CD4-positive, alpha-beta T cell treated with Interleukin-4 for 4 hours (primary cell): Measurements from ENCODE around the gene XDH.

Experiments used
- DNase-seq: peaks from one replicate; pipeline ENCODE4 v3.0.0-alpha.2; 2020

Gene XDH

DNA sequence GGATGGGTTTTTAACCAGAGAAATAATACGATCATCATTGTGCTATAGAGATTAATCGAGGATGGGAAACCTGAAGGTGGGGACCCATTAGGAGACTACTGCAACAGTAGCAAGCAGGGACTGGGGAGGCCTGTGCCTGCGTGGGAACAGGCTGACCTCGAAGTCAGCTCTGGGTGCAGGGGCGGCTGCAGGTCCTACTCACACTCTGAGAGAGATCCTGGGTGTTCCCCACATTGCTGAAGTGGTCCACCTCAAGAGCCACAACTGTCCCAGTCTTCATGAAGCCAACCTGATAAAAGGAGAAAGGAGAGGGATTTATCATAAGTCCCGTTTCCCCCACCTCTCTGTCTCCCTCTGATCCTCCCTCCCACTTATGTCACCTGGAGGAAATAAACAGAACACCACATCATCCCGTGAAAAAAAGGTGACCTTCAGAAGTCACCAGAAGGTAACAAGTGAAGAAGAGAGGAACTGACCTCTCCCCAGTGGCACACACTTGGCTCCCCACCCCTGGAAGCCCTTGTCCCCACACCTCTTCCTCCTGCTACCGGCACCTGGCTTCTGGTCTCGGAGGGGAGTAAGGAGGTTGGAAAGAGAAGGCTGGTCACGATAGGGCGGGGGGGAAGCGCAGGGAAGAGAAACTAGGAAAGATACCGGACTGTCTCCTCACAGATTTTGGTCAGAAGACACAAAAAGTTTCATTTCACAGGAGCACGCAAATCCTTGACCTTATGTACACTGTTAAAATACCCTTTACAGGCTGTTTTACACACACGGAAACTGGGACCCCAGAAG, 50.4 kb downstream of the XDH start:
- DNase-seq: no peak

DNA sequence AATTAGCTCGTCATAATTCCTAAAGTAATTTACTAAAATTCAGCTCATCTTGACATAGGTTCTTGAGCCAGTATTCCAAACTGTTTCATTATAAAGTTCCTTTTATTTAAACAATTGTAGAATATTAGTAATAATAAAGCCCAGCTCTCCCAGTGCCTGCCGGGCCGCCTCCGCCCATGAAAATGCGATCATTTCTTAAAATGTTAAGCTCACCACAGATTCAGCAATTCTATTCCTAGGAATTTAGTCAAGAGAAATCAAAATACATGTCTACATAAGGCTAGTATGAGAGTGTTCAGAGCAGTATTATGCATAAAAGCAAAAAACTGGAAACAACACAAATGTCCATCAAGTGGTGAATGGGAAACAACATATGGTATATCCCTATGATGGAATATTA, 52.0 kb downstream of the XDH start:
- DNase-seq: no peak

DNA sequence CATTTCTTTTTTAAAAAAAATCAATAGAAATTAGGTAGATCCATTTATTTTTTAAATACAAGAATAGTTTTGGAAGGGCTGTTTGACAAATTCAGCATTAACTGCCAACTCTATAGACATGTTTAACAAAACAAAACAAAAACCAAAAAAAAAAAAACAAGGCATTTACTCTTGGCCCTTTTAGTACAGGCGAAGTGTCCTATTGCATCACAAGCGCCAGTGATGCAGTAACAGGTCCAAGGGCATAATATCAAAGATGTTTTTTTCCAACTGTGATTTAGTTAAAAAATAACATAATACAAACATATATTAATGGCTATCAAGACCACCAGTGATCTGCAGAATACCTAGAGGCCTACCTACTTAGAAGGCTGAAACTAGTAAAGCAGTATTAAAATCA, 55.3 kb downstream of the XDH start:
- DNase-seq: no peak

- DNase-seq: no peak
Measured at GRCh38 chr2:31354837-31355236, 59.7 kb downstream of the XDH start.

DNA sequence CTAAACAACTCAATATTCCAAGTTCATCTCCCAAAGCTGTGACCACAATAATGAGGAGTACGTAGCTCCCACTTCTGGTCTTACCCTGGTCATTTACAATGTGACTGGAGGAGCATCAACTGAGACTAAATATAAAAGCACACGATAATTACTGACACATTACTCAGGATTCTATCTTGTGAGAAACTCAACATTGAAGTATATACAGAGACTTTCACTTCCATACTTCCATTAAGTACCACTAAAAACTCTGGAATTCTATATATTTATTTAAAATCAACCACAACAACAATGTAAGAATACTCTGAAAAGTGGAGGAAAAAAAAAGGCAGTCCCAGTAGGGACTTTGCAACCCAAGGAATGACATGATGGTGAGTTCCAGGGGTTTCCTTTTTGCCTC, 61.4 kb downstream of the XDH start:
- no peak for DNase-seq

DNA sequence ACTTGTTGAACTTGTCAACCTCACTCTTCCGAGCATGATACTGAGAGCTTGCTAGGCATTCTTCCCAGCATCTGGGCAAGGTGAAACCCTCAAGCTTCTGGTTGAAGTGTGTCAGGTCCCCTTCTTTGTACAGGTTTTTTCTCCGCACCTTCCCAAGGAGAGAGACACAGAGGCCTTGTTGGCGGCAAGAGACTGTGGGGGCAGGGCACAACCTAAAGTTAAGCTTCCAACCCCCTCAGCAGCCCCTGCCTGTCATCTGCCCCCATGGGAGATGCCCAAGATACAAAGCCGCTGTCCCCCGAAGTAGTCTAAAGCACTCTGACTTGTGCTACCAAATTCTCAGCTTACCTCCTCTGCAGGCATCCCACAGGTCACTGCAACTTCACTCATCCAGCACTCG, 64.9 kb downstream of the XDH start:
- no peak for DNase-seq

DNA sequence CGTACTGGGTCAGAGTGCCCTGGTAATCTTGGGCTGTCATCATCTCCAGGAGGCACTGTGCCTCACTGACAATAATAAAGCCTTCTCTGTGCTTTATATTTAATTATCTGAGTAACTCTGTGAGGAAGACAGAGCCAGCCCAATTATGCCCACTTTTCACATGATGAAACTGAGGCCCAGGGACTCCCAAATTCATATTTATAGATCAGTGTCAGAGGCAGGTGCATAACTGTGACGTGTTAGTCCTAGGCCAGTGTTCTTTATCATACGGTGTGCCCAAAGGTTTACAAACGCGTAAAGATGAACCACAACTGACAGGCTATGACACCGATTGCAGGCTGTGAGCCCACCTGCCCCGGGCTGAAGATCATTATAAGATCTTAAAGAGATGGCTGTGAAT, 65.4 kb downstream of the XDH start:
- no peak for DNase-seq

GRCh38 chr2:31348618-31349017, 65.9 kb downstream of the XDH start:
- no peak for DNase-seq

DNA sequence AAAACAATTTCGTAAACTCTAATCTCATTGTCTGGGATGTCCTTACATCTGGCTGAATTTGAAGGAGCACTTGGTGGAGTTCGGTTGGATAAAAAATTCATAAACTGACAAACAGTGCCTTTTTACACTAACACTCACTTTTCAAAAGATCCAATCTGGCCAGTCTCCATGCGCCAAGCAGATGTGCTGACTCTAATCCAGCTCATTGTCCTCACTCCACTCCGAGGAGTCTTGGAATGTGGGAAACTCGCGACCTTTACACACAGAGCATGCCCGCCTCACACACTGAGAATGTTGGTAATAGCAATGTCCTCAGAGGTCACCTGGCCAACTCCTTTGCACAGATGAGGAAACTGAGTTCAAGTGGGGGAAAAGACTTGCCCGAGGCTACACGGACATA, 66.8 kb downstream of the XDH start:
- DNase-seq: no peak

DNA sequence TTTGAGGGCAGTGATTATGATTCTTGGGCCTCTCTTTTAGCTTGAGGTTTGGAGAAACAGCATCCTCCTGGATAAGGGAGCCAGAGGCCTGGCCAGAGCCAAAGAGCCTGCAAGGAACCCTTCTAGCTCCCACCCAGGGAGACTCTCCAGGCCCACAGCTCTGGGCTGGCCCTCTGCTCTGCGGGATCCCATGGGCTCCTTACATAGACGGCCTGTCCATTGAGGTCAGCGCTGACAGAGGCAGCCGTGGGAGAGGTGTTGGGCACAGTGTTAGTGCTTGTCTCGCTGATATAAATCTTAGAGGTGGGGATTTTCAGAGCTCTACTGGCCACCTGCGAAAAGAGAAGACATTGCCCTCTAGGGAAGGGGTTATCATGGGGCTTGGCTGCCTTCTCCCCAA, 67.2 kb downstream of the XDH start:
- DNase-seq: no peak

DNA sequence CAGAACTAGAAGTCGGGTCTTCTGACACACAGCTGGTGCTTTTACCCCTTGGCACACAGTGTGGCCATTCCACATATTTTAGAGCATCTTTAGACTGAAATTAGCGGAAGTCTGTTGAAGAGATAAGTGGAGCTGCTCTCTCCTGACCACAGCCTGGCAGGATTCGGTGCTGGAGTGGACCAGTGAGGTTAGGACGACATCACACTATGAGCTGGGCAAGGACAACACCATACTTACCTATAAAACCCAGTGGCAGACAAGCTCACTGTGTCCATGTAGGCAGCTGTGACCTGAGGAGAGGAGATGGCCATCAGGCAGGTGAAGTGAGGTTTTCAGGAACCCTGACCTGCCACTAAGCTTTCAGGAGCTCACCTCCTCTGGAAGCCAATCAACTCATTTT, 70.1 kb downstream of the XDH start:
- no peak for DNase-seq

- no peak for DNase-seq
Measured at GRCh38 chr2:31341351-31341750, 73.2 kb downstream of the XDH start.

- no peak for DNase-seq
Measured at GRCh38 chr2:31339696-31340095, 74.8 kb downstream of the XDH start.

DNA sequence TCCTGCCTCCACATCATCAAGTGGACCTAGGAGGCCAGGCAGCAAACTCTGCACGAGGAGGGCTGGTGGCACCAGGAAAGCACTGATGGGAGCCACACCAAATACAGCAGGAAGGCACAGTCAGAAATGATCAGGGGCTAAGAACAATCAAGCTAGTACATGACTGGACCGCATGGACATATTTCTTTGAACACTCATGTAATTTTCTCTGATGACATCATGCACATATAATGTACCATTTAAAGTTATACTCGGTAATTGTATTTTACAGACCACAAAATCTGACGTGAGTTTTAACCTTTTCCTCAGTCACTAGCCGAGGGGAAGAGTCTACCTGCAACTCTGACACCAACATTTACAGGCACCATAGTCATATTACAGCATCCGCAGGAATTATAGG, 76.7 kb downstream of the XDH start:
- no peak for DNase-seq

DNA sequence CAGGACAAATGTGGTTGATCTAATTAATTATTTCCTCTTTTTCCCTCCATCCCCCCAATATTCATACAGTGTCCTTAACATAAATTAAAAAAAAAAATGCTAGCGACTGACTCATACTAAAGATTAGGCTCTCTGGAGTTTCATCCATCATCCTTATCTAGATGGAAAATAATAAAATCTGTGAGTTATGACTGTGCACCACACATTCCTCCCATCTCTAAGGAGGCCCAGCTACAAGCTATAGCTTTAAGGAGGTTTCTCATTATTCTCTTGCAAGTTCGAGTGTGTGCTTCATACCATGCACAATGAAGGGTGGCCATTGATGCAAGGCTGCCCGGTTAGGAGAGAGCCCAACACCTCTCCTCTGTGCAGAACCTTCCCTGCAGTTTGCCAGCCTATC, 77.3 kb downstream of the XDH start:
- no peak for DNase-seq

DNA sequence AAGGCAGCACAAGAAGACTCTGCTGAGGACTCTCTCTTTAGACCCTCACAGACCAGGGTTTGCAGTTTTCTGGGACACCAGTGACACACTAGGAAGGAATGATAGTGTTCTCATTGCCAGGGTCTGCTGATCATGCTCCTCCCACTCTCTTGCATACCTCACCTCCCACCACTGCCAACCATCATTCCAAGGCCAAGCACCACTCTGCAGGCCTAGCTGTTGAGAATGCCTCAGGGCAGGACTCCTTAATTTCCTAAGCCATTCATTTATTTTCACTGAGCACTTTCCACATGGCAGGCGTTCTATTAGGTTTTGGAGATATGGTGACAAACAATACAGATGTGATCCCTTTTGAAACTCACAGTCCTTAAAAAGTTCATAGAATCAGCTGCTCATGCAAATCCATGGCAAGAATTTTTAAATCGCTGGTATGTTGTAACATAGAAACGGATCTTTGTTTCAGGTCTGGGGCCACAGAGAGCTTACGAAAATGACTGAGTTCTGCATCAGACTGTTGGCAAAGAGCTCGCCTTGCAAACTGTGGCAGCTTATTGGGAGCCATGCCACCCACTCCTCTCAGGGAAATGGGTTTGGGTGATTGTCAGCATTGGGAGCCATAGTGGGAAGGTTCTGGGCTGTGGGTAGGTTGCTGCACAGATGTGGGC, 78.5 kb downstream of the XDH start:
- no peak for DNase-seq

GRCh38 chr2:31334311-31335026, 80.1 kb downstream of the XDH start:
- DNase-seq: no peak

GRCh38 chr2:31333527-31334183, 80.9 kb downstream of the XDH start:
- peak; percentile 80 for DNase-seq

- DNase-seq: no peak
Measured at GRCh38 chr2:31333046-31333445, 81.5 kb downstream of the XDH start.

GRCh38 chr2:31332521-31332920, 82.0 kb downstream of the XDH start:
- DNase-seq: no peak

DNA sequence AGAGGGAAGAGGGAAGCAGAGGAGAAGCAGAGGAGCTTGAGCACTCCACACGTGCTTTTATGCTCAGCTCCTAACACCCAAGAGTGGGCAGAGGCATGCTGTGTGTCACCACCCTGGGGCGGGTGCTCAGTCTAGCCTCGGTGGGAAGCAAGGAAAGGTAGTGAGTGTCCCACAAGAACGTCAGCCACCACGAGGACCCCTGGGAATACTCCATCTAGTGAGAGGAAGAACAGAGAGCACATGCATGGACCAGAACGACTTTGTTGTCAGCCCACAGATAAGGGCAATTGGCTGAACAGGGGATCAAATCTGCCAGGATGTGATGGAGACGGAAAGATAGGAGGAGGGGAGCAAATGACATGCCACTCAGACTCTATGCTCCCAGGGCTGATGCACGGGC, 83.4 kb downstream of the XDH start:
- DNase-seq: no peak

DNA sequence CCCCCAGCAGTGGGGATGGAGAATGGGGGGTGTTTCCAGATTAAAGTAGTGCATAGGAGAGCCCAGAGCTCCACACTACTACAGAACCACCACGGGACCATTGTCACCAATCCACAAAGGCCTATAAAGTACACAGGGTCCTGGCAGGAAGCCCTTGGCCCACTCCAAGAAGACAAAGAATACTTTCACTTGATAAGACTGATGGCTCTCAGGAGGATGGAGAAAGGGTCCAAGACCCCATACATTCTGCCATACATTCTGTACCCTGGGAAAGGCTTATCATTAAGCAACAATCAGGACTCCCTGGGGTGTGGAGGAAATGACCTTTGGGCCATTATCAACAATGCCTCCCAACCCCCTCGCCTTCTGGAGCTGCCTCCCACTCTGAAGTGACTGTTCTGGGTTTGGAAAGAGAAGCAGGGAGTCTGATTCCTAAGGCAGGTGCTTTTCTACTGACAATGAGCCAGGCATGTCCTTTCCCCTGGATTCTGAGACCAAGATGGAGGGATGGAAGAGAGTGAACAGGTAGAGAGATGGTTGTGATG, 85.4 kb downstream of the XDH start:
- no peak for DNase-seq

DNA sequence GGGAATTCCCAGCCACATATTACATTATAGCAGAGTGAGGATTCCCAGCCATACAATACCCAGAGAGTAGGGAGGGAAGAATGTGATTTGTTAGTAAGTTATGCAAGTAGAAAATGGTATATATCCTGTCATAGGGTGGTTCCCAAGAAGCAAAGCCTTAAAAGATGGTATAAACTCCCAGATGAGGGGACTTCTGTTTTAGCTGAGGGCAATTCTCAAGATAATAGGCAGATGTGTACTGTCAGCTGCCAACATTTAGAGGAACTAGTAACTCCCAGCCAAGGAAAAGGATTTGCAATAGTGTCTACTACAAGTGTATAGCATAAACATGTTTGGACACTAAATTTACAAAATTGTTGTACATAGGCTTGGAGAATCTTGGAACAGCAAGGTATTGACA, 86.5 kb downstream of the XDH start:
- DNase-seq: no peak
